T-helper 2 cell treated with Interferon-gamma antibody and Interleukin-4, amounts not matched to agents 5 μg/mL and 100 μg/mL, for 36 hours (primary cell): ENCODE measurements around the gene RAB17.

ENCODE experiments used
- DNase-seq: peaks from one replicate; pipeline ENCODE4 v3.0.0; 2021; ENCODE audit warnings: low spot score
- H3K27ac Mint-ChIP-seq: one replicate; pipeline ENCODE4 v1.8.0; 2021; ENCODE audit warnings: mild to moderate bottlenecking, mixed read lengths
- H3K27me3 Mint-ChIP-seq: one replicate; pipeline ENCODE4 v1.8.0; 2021; ENCODE audit warnings: low read depth, mixed read lengths
- H3K36me3 Mint-ChIP-seq: one replicate; pipeline ENCODE4 v1.8.0; 2021; ENCODE audit warnings: low read depth, mixed read lengths
- H3K4me1 Mint-ChIP-seq: one replicate; pipeline ENCODE4 v1.8.0; 2021; ENCODE audit warnings: low read depth, mixed read lengths
- H3K4me3 Mint-ChIP-seq: one replicate; pipeline ENCODE4 v1.8.0; 2022; ENCODE audit warnings: mild to moderate bottlenecking, moderate library complexity, mixed read lengths
- H3K9me3 Mint-ChIP-seq: one replicate; pipeline ENCODE4 v1.8.0; 2021; ENCODE audit warnings: mixed read lengths

RAB17 gene

DNA sequence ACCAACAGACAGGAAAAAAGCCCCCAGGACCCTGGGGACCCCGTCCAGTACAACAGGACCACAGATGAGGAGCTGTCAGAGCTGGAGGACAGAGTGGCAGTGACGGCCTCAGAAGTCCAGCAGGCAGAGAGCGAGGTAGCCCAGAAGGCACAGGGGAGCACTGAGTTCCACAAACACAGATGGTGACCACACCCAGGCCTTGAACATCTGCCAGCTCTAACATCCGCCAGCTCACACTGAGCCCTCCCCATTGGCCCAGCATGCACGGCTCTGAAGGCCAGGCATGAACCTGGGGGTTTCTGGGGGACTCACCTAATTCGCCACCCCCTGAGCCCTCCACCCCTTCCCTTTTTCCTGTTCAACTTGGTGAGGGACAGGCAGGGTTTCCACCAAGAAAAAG, 49.7 kb downstream of the RAB17 start:
- H3K27me3 Mint-ChIP-seq: no peaks in the 10 kb centered on the region

DNA sequence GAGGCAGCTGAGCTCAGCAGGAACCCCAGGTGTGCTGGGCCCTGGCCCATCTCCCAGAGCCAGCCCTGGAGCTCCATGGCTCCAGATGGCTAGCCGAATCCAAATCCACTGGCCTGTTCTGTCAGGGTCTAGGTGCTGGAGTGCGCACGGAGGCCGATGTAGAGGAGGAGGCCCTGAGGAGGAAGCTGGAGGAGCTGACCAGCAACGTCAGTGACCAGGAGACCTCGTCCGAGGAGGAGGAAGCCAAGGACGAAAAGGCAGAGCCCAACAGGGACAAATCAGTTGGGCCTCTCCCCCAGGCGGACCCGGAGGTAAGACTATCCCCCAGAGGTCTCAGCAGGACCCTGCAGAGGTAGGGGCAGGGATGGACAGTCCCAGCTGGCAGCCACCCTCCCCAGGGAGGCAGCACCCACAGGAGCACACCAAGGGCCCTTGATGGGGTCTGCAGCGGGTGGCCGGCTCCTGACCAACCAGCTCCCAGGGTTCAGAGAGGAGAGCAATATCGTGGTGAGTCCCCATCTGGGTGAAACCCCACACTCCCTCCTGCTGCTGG, 50.2 kb downstream of the RAB17 start:
- DNase-seq: no peak
- no peaks in the 10 kb centered on the region for H3K36me3 Mint-ChIP-seq
- H3K27me3 Mint-ChIP-seq: no peaks in the 10 kb centered on the region
- no peak overlapping the region for H3K4me3 Mint-ChIP-seq
- H3K27ac Mint-ChIP-seq: no peak overlapping the region
- no peaks in the 10 kb centered on the region for H3K4me1 Mint-ChIP-seq
- no peaks in the 10 kb centered on the region for H3K9me3 Mint-ChIP-seq

More for the DNA sequence above, 49.7 kb downstream of the RAB17 start:
- Mint-ChIP-seq H3K36me3 (no peaks in the 10 kb centered on the region), H3K4me3 (no peak overlapping the region), H3K27ac (no peak overlapping the region), H3K9me3 (no peaks in the 10 kb centered on the region), H3K4me1 (no peaks in the 10 kb centered on the region)
- DNase-seq: no peak

DNA sequence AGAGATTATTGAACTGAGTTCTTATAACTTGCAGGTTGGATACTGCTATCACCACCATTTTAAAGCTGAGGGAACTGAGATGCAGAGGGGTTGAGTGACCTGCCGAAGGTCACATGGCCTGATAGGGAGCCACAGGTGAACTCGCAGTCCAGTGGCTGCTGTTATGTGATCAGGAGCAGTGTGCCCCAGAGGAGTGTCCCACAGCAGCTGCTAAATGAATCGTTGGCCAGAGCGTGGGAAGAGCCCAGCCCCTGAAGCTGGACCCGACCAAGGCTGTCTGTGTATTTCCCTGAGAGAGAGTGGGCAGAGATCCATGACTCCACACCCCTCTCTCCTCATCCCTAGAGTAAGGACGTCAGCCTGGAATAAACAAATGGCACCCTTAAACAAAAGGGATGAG, 50.9 kb downstream of the RAB17 start:
- H3K4me1 Mint-ChIP-seq: no peaks in the 10 kb centered on the region
- no peak overlapping the region for H3K4me3 Mint-ChIP-seq
- H3K27me3 Mint-ChIP-seq: no peaks in the 10 kb centered on the region
- no peak for DNase-seq
- no peaks in the 10 kb centered on the region for H3K9me3 Mint-ChIP-seq
- H3K27ac Mint-ChIP-seq: no peak overlapping the region
- H3K36me3 Mint-ChIP-seq: no peaks in the 10 kb centered on the region

DNA sequence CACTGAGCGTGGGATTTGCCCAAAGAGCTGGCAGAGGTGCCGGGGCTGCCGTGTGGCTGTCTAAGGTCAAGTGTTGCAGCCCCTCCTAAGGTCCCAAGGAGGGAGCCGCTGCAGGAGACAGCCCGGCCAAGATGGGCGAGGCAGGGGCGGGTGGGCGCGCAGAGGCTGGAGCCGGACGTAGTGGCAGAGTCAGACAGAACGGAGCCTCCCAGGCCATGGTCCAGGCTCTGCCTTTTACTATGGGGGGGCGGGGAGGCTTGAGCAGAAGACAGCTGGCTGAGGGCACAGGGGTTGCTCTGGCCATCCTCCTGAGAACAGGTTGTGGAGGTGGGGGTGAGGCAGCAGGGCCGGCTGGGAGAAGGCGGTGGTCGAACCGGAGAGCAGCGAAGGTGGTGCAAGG, 51.6 kb downstream of the RAB17 start:
- no peak overlapping the region for H3K4me3 Mint-ChIP-seq
- H3K4me1 Mint-ChIP-seq: no peaks in the 10 kb centered on the region
- no peak overlapping the region for H3K27ac Mint-ChIP-seq
- H3K27me3 Mint-ChIP-seq: no peaks in the 10 kb centered on the region
- no peaks in the 10 kb centered on the region for H3K36me3 Mint-ChIP-seq
- no peaks in the 10 kb centered on the region for H3K9me3 Mint-ChIP-seq
- DNase-seq: no peak

DNA sequence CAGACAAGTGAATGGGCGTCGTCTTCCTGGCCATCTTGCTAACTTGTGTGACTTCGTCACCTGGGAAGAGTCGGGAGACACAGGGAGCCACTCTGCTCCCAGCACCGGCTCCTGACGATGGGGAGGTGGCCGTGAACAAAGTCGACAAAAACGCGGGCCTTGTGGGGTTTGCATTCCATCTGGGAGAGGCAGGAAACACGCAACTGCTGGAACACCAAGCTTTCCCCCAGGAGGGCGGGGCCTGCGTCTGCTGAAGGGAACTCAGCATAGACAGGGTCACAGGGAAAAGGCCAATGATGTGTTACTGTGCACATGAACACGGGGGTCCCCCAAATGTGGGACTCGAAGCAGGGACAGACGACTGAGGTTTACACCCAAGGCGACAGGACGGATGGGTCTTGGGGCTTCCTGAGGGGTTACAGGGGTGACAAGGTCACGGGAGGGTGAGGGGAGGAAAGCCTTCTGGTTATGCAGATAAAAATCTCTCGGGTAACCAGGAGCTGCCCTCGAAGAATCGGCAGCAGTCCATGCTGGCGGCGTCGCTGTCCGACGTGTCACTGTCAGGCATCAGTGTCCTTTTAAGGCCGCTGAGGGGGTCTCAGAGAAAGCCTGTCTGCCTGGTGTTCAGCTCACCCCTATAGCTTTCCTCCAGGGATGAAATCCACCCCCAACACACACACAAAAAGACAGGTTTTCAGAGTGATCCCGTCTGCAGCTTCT, 52.4 kb downstream of the RAB17 start:
- no peak overlapping the region for H3K4me3 Mint-ChIP-seq
- no peaks in the 10 kb centered on the region for H3K4me1 Mint-ChIP-seq

DNA sequence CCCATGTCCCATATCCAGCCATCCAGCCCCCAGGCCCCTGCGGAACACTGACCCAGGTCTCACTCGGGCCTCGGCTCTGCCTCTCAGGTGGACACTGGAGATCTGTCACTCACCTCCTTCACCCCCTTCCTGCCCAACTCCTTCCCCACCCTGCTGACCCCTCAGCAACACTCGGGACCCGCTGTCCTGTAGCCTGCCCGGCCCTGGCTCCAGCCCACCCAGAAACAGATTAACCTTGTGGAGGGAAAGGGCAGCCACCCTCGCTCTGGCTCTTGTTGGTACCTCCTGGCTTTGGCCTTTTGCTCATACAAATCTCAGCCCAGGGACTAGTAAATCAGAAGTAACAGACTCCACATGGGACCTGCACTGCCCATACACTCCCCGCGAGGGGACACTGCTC, 53.9 kb downstream of the RAB17 start:
- H3K9me3 Mint-ChIP-seq: no peaks in the 10 kb centered on the region

More for the DNA sequence above, 52.4 kb downstream of the RAB17 start:
- Mint-ChIP-seq H3K36me3 (no peaks in the 10 kb centered on the region), H3K27me3 (no peaks in the 10 kb centered on the region), H3K9me3 (no peaks in the 10 kb centered on the region), H3K27ac (no peak overlapping the region)
- DNase-seq: no peak

DNA sequence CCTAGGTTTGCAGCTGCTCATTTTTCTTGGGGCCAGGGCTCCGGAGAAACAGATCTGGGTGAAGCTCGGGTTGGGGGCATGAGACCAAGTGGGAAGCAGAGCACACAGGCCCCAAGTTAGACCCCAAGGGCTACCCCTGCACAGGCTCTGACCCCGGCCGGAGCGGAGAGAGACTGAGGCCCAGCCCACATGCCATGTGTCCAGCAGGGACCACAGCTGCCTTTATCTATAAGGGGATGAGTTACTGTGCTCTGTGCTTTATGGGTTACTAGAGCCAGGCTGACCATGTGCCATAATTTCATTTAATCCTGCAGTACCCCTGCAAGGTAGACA, 54.5 kb downstream of the RAB17 start:
- no peaks in the 10 kb centered on the region for H3K4me1 Mint-ChIP-seq
- no peaks in the 10 kb centered on the region for H3K36me3 Mint-ChIP-seq
- no peak for DNase-seq
- no peaks in the 10 kb centered on the region for H3K9me3 Mint-ChIP-seq
- H3K27me3 Mint-ChIP-seq: no peaks in the 10 kb centered on the region
- no peak overlapping the region for H3K4me3 Mint-ChIP-seq
- H3K27ac Mint-ChIP-seq: no peak overlapping the region

More for the DNA sequence above, 53.9 kb downstream of the RAB17 start:
- Mint-ChIP-seq H3K27ac (no peak overlapping the region), H3K27me3 (no peaks in the 10 kb centered on the region), H3K36me3 (no peaks in the 10 kb centered on the region), H3K4me1 (no peaks in the 10 kb centered on the region), H3K4me3 (no peak overlapping the region)
- no peak for DNase-seq

DNA sequence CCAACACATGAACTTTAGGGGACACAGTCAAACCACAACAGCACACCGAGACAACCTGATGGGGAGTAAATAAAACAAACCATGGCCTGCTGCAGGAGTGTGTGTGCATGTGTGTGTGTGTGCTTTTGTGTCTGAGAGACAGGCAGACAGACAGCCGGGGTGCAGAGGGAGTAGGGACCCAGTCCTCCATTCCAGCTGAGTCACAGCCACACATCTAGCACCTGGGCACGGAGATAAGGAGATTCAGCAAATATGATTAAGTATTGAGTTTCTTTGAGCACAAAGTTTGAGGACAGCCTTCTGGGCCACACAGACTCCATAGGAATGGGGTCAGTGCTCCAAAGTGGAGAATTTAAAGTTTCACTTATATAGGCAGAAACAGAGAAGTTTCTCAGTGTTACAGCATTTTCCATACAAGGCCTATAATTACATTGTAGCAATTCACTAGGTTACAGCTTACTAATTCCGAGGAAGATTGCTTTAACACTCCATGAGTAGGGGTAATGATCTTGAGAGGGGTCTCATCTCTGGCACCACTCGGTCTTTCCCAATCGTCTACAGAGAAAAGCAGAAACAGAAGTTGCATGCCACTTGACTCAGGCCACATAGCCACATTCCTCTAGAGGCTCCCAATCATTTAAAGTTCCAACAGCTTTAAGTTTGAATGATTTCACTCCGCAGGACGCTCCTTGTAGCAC, 55.0 kb downstream of the RAB17 start:
- H3K9me3 Mint-ChIP-seq: no peaks in the 10 kb centered on the region
- no peak for DNase-seq
- no peaks in the 10 kb centered on the region for H3K4me1 Mint-ChIP-seq

DNA sequence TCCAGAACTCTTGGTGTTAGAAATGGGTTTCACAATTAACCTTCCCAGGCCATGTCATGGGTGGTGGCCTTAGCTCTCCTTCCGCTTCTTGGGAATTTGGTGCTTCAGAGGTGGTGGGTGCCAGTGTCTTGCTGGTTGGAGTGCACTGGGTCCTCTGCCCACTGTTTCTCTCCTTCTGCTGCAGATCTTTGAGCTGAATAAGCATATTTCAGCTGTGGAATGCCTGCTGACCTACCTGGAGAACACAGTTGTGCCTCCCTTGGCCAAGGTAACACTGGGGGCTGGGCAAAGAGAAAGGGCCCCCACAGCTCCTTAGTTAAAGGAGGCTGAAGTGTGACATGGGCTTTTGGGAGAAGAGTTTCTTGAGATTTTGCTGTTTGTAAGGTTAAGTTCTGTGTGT, 56.2 kb downstream of the RAB17 start:
- Mint-ChIP-seq H3K4me1 (no peaks in the 10 kb centered on the region), H3K4me3 (no peak overlapping the region), H3K27ac (no peak overlapping the region), H3K27me3 (no peaks in the 10 kb centered on the region), H3K9me3 (no peaks in the 10 kb centered on the region), H3K36me3 (no peaks in the 10 kb centered on the region)
- no peak for DNase-seq

More for the DNA sequence above, 55.0 kb downstream of the RAB17 start:
- Mint-ChIP-seq H3K36me3 (no peaks in the 10 kb centered on the region), H3K27me3 (no peaks in the 10 kb centered on the region), H3K4me3 (no peak overlapping the region), H3K27ac (no peak overlapping the region)

DNA sequence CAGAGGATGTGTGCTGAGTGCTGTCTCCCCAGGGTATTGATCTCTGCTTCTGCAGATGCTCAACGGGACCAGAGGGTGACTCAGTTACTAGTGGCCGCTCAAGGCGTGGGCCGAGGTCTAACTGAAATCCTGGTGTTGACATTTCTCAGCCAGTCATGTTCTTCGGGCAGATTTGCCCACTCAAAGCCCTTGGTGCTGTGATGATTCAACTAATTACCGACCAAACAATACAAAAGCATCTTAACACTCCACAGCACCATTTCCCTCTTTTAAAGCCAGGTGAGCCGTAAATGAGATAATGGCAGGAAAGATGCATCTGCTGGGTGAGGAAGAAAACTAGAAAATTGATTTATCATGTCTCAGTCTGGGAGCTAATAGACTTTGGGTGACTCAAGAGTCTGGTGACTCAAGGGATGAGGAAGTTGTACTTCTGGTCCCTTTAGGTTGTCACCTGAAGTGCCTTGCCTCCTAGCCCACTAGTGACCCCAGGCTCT, 56.8 kb downstream of the RAB17 start:
- no peaks in the 10 kb centered on the region for H3K9me3 Mint-ChIP-seq
- no peak for DNase-seq
- H3K36me3 Mint-ChIP-seq: no peaks in the 10 kb centered on the region
- H3K27me3 Mint-ChIP-seq: no peaks in the 10 kb centered on the region
- H3K4me1 Mint-ChIP-seq: no peaks in the 10 kb centered on the region
- H3K4me3 Mint-ChIP-seq: no peak overlapping the region
- no peak overlapping the region for H3K27ac Mint-ChIP-seq

DNA sequence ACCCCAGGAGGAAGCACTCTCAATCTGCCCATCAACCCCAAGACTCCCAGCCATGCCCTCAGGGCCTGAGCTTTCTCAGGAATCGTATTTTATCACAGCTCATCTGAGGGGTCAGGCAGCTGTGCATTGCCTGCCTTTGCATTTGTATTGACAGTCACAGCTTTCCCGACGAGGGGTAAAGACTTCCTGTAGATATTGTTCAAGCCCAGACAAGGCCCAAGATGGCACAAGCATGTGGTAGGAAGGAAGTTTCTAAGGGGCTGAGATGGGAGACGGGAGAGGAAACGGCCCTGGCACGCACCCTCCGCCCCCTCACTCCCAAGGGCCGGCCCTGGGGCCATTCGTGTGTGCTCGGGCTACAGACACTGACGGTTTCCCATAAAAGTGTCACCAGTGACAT, 58.4 kb downstream of the RAB17 start:
- no peak overlapping the region for H3K4me3 Mint-ChIP-seq
- no peaks in the 10 kb centered on the region for H3K27me3 Mint-ChIP-seq
- H3K36me3 Mint-ChIP-seq: no peaks in the 10 kb centered on the region
- DNase-seq: no peak
- H3K9me3 Mint-ChIP-seq: no peaks in the 10 kb centered on the region
- H3K4me1 Mint-ChIP-seq: no peaks in the 10 kb centered on the region
- no peak overlapping the region for H3K27ac Mint-ChIP-seq

DNA sequence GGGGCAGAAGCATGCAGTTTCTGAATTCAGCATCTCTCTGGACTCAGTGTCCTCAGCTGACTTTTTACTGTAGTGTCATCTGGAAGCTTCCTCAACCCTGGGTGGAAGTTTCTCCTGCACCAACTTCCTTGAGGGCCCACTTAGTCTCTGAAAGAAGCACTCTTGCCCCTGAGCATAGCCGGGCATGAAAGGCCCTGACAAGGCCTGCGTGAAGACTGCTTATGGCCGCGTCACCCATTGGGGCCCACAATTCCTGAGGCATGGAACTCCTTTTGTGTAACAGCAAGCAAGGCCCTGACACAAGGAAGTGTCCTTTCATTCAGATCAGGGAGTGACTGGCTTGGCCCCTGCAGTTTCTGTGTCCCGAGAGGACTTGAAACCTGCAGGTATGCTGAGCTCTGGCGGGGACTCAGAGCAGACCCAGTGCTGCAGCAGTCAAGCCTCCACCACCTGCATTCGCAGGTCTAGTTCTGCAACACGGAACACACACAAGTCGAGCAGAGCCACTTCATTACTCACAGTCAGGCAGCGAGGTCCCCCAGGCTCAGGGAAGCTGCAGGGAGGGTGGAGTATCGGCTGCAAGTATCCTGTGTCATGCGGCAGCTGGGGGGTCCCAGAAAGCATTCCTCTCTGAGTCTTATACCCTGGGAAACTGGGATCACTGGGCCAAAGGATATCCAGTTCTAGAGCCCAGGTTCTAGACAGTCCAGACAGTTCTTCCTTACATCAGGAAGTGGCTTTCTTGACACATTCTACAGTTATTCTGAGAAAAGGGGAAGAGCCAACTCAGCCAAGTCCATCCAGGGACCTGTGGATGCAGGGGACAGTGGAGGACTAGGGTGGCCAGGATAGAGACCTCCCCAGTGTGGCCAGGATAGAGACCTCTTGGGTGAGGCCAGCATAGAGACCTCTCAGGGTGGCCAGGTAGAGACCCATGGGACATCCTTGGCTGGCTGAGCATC, 59.8 kb downstream of the RAB17 start:
- H3K27ac Mint-ChIP-seq: no peak overlapping the region
- no peak for DNase-seq
- no peaks in the 10 kb centered on the region for H3K27me3 Mint-ChIP-seq
- no peak overlapping the region for H3K4me3 Mint-ChIP-seq
- H3K9me3 Mint-ChIP-seq: no peaks in the 10 kb centered on the region
- no peaks in the 10 kb centered on the region for H3K36me3 Mint-ChIP-seq
- H3K4me1 Mint-ChIP-seq: no peaks in the 10 kb centered on the region

DNA sequence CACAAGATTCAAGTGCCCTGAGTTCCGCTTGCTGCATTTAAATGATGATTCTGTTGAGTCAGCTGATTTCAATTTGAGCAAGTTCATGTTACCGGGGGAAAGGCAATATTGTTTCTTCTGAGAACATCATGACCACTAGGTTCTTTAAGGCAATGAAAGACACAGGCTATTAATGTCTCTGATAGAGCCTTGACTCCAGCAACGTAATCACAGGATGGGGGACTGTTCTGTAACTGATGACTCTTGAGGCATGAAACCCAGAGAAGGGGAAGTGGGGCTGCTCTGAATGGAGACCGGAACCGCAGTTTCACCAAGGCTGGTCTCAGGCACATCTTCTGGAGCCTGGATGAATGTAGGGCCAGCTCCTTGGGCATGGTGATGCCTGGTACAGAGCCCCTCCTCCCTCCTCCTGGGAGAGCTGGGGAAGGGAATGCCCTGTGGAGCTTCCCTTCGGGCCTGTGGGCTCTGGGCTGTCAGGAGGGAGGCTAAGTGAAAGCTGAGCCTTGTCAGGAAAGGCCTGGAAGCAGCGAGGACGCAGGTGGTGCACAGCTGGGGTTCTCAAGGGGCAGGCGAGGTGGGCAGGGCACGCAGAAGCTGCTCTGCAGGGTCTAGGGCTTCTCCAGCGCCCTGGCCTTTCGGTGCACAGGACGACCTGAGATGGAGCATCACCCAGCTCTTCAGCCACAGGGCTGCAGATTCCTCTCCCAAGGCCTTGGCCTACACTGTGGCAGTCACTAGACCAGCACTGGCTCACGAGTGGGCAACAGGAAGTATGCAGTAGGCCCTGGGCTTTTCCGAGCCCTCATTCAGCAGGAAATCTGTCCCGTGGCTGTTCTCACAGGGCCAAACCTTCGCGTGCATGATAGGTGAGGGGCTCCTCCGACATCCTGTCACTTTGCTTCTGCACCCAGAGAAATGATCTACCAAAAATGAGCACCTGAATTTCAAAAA, 60.8 kb downstream of the RAB17 start:
- DNase-seq: no peak
- no peaks in the 10 kb centered on the region for H3K27me3 Mint-ChIP-seq
- H3K4me3 Mint-ChIP-seq: no peak overlapping the region
- H3K4me1 Mint-ChIP-seq: no peaks in the 10 kb centered on the region
- no peak overlapping the region for H3K27ac Mint-ChIP-seq
- H3K9me3 Mint-ChIP-seq: no peaks in the 10 kb centered on the region
- no peaks in the 10 kb centered on the region for H3K36me3 Mint-ChIP-seq
